Measurements from ENCODE around the gene KIF20A.

DNA sequence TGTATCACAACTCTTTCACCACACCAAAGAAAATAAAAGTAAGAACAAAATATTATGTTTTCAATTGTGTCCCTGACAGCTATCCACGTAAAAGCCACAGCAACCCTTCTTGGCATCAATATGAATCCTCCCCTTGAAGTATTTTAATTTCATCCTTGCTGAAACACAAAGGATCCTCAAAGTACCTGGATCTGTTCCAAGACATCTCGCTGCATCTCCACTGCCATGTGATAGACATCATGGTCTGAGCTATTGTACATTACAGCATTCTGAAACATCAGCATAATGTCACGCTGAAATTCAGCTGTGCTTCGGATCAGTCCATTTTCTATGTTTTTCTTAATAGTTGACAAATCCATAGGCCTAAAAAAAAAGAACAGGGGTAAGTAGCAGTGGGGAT, 18.2 kb upstream of the KIF20A start:
- TF ChIP-seq, protein P1, sequence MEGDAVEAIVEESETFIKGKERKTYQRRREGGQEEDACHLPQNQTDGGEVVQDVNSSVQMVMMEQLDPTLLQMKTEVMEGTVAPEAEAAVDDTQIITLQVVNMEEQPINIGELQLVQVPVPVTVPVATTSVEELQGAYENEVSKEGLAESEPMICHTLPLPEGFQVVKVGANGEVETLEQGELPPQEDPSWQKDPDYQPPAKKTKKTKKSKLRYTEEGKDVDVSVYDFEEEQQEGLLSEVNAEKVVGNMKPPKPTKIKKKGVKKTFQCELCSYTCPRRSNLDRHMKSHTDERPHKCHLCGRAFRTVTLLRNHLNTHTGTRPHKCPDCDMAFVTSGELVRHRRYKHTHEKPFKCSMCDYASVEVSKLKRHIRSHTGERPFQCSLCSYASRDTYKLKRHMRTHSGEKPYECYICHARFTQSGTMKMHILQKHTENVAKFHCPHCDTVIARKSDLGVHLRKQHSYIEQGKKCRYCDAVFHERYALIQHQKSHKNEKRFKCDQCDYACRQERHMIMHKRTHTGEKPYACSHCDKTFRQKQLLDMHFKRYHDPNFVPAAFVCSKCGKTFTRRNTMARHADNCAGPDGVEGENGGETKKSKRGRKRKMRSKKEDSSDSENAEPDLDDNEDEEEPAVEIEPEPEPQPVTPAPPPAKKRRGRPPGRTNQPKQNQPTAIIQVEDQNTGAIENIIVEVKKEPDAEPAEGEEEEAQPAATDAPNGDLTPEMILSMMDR (IDR thresholded peaks at IDR 0.05): no peak
- no peak for TF ChIP-seq POLR2A (IDR thresholded peaks at IDR 0.05)

Measured in ovary (tissue), 3 donors.